Activated effector memory CD4-positive, alpha-beta T cell treated with anti-CD3 and anti-CD28 coated beads, Interleukin-2, amount 50 U/mL, for 16 hours (primary cell): ENCODE data around the gene ZBTB12.
A peak's percentile ranks its signal among the peaks of the same experiment; 100 is the strongest.
"Not testable (repeated sequence)": the region's sequence is repeated elsewhere in the genome, so short reads cannot be mapped to it uniquely, and the experiment has no call there.

Experiments
- DNase-seq: peaks from one replicate; pipeline ENCODE4 v3.0.0-alpha.2; 2020

The ZBTB12 gene

DNA sequence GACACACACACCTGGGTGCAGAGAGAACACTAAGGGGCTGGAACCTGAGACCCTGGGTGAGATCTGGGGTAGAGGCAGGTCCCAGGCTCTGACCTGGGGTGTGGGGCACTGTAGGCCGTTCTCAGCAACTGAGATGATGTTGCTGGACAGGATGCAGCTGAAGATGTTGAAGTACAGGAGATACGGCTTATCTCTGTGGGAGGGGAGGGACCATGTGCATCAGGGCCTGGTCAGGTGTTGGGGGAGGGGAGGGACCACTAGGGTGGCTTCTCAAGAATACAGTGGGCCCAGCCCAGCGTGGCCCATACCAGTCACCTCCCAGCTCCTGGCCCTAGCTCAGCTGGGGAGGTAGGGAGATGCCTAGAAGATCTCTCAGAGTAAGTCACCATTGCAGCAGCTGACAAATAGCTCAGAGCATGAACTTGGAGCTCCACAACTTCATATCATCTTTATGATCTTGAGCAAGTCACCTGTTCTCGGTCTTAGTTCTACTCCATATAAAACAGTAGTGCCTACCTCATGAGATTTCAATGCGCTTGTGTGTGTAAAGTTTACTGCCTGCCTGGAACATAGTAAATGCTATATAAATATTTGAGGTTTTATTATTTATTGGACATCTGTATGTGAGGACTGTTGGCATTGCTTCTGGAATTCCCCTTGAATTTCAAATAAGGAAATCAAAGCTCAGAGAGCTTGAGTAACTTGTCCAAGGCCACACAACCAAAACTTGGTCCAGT, 26.9 kb downstream of the ZBTB12 start:
- no peak for DNase-seq

DNA sequence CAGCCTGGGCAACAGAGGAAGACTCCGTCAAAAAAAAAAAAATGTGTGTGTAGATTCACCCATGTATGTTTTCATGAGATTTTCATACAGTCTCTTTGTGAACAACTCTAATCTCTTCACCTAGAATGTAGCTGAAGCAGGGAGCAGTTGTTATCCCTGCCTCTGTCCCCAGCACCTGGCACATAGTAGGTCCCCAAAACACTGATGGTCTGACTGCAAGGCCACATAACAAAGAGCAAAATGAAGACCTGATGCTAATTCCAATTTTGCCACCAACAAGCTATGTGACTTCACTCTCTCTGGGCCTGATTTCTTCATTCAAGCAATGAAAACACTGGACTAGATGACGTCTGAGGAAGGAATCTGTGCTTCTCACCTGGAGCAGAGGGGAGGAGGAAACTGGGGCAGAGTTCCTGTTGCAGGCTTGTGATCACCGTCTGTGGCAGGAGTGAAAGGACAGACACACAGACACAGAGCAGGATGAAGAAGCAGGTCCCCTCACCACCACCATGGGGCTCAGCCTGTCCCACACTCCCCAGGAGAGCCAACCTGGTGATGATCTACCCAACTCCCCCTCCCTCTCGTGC, 27.7 kb downstream of the ZBTB12 start:
- no peak for DNase-seq

DNA sequence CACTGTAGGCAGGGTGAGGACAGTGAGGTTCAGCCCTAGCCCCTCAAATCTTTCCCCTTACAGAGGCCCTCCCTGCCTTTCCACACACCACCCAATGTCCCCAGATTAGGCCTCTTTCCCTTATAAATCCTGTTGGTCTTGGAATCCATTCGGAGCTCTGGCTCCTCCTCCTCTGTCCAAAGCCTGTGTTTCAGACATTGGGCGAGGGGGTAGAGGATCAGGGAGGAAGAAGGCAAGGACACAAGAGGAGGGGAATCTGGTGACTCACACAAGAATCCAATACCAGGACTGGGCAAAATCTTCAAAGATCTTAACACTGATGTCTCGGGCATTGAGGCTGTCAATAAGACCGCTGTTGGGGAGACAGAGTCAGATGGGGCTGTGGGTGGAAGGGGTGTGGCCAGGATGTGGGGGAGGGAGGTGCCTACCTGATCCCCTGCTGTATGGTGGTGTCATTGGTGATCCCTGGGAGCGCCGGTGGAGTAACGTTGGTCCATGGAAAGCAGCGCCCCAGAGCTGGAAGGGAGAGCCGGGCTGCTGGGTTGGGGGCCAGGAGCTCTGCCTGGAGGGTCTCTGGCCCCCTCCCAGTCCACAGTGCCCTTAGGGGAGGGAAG, 30.7 kb downstream of the ZBTB12 start:
- no peak for DNase-seq

DNA sequence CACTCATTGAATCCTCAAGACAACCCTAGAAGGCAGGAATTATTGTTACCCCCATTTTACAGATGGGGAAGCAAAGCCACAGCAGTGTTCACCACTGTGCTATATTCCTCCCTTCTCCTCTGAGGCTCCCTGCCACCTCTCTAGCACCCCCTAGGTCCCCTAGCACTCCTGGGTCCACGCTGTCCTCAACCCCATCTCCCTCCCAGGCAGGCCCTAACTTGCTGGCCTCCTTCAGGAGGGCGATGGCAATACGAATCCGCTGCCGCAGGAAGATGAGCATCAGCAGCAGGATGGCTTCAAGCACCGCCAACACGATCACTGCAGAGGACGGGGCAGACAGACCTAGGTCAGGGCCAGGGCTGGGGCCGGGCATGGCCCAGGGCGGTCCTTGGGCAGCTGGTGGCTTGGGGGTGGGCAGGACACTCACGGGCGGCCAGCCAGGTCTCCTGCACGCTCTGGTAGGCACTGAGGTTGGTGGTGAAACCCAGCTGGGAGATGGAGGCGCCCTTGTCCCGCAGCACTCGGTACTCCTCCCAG, 31.4 kb downstream of the ZBTB12 start:
- DNase-seq, result no peak

DNA sequence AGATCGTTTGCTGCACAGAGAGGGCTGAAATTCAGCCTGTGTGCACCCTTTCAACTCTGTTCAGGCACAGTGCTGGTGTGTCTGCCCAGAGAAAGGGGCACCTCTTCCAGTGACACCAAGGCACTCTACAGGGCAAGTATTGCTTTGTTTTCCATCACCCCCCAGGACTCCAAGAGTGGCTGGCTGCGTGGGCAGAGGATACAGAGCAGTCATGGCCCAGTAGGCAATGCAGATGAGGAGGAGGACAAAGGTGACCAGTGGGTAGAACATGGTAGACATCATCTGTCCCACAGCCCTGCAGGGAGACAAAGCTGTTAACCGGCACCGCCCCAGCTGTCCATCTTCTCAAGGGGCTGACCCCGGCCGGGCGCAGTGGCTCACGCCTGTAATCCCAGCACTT, 32.5 kb downstream of the ZBTB12 start:
- no peak for DNase-seq

DNA sequence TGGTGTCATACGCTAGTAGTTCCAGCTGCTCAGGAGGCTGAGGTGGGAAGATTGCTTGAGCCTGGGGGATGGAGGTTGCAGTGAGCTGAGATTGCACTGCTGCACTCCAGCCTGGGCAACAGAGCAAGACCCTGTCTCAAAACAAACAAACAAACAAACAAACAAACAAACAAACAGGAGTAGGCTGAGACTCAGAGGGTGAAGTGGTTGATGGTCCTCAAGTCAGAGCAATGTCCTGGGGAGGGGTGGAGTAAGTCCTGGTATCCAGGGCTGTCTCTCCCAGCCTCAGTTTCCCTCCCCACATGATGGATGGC, 33.3 kb downstream of the ZBTB12 start:
- not testable (repeated sequence) for DNase-seq

DNA sequence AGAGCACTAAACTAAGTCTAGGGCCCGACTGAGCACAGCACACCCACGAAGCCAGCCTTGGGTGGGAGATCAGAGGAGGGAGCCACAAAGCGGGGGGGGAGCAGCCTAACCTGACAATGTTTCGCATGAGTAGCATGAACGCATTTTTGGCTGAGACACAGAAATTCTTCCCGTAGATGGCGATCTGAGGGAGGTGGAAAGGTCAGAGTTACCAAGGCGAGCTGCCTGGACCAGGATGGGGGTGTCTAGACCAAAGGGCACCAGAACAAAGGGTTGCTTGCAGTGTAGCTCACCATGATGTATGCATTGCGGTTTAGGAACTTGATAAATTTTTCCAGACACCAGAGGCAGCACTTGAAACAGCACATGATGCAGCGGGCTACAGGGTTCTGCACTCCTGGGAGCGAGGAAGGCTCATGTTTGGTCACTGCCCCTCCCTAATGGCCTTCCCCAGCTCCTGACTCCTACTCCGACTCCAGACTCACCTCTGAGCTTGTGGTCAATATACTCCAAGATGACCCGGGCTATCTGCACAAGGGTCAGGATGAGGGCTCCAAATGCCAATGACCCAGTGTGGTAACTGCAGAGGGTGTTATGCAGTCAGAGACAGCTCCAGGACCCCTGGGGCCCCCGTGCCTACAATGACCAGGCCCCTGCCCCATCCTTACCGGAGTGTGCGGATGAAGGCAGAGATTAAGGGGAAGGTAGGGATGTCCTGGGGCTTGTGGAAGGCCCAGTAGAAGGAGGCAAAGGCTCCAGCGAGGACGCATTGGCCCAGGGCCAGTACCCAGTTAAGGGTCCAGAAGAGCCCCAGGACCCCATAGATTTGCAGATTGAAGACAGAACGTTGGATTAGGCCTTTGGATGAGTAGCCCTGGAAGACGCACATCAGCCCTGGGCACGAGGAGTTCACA, 36.4 kb downstream of the ZBTB12 start:
- DNase-seq, result no peak

DNA sequence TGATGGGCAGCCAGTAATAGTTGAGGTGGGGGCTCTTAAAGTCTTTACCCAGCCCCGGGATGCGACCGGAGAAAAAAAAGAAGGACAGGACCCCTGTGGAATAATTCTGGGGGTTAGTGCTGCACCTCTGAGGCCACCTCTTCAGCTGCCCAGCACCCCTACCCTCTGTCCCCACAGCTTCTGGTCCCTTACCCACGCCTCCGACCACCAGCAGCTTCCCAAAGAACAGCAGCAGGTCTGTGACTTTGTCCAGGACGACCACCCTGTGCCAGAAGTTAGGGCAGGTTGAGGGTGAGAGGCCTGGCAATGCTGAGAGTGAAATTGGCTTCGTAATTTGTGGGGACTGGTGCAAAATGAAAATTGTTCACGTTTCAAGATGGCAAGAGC, 37.1 kb downstream of the ZBTB12 start:
- no peak for DNase-seq

DNA sequence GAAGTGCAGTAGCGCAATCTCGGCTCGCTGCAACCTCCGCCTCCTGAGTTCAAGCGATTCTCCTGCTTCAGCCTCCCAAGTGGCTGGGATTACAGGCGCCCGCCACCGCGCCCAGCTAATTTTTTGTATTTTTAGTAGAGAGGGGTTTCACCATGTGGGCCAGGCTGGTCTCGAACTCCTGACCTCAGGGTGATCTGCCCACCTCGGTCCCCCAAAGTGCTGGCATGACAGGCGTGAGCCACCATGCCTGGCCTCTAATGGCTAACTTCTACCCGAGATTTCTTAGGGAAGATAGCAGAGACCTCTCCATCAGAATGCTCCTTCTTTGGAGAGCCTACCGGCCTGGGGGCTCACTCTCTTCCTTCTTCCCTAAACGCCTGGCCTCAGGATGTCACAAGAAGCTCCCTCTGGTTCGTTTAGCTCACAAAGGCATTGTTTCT, 37.7 kb downstream of the ZBTB12 start:
- not testable (repeated sequence) for DNase-seq

DNA sequence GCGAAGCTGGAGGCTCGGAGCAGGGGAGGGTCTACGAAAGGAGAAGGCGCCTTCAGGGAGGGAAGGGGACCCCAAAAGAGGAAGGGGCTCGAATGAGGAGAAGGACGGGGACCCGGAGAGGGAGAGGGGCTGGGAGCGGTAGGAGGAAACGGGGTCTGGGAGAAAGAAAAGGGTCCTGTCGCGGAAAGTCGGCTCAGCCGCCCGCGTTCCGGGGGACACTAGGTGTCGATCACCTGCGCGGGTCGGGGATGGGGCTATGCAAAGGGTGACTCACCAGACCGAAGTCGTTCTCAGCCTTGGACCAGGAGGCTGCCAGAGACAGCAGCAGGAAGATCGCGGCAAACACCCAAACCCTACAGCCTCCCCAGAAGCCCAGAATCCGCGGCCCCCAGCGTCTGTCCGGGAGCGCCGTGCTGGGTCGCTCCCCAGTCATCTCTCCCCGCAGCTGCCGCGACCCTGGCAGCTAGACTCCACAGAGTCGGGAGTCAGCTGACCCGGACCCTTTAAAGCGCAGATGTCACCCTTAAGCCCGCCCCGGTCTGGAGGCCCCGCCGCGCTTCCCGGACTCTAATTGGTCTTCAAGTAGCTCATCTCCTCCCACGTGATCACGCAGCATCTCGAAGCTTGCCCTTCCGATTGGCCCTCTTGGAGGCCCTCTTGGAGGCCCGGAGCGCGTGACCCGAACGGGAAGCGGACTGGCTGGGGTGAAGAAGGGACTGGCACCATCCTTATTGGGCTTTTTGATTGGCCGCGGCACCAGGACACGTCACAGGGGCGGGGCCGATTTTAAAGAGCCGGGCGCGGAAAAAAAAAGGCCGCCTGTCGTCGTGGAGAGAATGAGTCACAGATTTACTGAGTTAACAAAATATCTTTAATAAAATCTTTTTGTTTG, 39.3 kb downstream of the ZBTB12 start, which contains the start of gene NEU1:
Gene NEU1 (minus strand): TSS at position 478 of the 892 bp plus-strand sequence. CDS start 45 bp downstream, at position 433.
- peak; percentile 100 for DNase-seq

DNA sequence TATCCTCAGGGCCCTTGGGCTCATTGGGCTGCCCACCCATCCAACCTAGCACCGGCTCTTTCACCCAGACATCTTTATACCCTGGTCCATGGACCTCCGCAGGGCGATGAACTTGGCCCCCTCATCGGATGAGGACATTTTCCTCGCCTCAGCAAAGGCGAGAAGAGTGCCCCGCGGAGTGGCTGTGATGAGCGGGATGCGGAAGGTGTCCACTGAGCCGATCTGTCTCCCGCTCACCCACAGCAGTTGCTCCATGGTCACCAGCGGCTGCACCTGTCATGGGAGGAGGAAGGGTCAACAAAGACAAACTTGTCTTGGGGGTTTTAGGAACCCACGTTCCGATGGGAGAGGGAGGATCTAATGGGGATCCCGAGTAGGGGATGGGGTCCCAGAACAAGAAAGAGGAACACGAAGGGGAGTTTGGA, 40.0 kb downstream of the ZBTB12 start:
- DNase-seq, result no peak

DNA sequence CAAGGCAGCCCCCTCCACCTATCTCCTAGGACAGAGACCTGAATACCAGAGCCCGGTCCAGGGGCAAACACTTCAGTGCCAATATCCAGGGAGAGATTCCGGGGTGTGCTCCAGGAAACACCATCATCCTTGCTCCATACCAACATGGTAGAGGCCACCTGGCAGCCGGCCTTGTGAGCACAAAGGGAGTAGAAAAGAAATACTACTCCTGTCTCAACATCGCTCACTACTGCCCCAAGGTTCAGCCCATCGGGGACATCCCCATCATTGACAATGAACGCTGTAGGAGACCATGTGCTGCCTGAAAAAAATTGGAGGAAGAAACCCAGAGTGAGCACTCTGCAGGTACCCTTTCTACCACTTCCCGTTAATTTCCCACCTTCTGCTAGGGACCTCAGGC, 40.7 kb downstream of the ZBTB12 start:
- no peak for DNase-seq

DNA sequence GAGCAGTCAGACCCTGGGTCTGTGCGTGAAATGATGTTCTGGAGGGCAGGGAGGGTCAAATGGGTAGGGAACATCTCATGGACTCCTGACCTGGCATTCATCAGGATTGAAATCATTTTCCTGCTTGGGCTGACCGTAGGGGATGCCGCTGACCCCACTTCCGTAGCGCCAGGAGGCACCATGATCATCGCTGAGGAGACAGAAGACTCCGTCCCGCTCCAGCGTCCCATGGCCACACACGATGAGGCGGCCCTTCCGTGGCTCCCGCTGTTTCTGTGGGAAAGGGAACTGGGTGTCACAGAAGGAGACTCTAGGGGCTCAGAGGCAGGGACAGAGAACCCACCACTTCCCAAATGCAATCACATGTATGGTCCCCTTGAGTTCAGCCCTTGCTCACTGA, 41.5 kb downstream of the ZBTB12 start:
- DNase-seq, result no peak

DNA sequence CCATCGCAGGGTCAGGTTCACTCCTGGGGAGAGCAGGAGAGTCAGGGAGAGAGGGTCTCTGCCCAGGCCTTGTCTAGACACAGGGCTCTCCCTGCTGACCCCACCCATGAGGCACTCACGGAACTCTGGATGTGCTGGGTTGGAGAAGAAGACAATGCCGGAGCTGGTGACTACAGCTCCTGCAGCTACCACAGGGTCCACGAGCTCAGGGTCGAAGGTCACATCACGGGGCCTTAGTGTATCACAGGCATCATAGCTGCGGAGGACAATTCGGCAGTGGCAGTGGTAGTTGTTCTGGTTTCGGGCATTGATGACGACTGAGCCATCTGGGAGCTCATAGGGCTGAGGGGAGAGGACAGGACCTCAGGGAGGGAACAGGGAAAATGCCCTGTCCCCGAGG, 42.0 kb downstream of the ZBTB12 start:
- no peak for DNase-seq

DNA sequence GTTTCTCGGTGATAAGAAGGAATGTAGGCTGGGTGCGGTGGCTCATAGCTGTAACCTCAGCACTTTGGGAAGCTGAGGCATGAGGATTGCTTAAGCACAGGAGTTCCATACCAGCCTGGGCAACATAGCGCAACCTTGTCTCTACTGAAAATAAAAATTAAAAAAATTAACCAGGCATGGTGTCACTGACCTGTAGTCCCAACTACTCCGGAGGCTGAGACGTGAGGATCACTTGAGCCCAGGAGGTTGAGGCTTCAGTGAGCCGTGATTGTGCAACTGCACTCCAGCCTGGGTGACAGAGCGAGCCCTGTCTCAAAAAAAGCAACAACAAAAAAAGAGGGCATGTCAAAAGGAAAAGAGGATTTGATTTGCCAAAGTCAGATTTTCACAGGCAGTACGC, 43.2 kb downstream of the ZBTB12 start:
- DNase-seq, result no peak

DNA sequence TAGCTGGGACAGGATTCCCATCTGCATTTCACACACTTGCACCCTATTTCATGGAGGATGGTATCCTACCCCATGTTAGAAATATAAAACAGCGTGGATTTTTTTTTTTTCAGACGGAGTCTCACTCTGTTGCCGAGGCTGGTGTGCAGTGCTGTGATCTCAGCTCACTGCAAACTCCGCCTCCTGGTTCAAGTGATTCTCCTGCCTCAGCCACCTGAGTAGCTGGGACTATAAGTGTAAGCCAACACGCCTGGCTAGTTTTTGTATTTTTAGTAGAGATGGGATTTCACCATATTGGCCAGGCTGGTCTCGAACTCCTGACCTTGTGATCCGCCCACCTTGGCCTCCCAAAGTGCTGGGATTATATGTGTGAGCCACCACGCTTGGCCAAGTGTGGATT, 44.1 kb downstream of the ZBTB12 start:
- not testable (repeated sequence) for DNase-seq

DNA sequence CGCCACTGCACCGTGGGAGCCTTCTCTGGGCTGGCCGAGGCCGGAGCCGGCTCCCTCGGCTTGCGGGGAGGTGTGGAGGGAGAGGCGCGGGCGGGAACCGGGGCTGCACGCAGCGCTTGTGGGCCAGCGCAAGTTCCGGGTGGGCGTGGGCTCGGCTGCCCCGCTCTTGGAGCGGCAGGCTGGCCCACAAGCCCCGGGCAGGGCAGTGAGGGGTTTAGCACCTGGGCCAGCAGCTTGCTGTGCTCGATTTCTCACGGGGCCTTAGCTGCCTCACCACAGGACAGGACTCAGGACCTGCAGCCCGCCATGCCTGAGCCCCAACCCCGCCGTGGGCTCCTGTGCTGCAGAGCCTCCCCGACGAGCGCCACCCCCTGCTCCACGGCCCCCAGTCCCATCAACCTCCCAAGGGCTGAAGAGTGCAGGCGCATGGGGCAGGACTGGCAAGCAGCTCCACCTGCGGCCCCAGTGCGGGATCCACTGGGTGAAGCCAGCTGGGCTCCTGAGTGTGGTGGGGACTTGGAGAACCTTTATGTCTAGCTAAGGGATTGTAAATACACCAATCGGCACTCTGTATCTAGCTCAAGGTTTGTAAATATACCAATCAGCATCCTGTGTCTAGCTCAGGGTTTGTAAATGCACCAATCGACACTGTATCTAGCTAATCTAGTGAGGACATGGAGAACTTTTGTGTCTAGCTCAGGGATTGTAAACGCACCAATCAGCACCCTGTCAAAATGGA, 49.7 kb downstream of the ZBTB12 start:
- DNase-seq, result not testable (repeated sequence)

DNA sequence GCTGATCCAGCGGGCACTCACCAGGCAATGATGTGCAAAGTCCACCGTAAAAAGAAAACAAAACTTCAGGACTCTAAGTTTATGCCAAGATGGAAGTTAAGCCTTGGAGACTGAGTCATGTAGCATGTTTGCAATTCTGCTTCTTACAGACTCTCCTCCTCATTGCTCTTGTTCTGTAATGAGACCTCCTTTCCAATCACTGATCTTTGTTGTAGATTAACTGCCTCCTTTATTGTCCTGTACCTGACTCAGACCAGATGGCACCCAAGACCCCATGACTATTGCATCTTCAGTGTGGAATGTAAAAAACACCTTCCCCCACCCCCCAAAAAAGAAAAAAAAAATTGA, 50.4 kb downstream of the ZBTB12 start:
- DNase-seq, result no peak

DNA sequence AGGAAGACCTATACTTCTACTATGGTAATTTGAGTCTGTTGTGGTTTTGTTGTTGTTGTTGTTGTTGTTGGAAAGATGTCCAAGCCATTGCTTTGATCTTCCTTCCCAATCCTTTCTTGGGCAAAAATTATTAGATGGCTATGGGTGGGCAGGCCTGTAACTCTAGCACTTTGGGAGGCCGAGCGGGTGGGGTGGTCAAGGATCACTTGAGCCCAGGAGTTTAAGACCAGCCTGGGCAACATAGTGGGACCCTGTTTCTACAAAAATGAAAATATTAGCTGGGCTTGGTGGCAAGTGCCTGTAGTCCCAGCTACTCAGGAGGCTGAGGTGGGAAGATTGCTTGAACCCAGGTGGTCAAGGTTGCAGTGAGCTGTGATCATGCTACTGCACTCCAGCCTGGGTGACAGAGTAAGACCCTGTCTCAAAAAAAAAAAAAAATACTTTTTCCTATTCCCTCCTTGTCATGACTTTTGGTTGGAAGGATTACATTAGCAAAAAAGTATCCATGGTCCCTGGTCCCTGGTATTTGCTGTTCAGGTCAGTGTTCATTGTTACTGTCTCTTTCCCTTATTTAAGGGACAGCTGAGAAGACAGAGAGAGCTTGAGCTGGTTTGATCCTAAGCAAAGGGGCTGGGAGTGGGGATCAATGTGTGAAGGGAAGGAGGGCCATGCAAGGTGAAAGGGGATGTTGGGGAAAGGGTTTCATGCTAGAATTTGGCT, 51.0 kb downstream of the ZBTB12 start:
- no peak for DNase-seq
